ENCODE results near the gene UGGT2.

DNA sequence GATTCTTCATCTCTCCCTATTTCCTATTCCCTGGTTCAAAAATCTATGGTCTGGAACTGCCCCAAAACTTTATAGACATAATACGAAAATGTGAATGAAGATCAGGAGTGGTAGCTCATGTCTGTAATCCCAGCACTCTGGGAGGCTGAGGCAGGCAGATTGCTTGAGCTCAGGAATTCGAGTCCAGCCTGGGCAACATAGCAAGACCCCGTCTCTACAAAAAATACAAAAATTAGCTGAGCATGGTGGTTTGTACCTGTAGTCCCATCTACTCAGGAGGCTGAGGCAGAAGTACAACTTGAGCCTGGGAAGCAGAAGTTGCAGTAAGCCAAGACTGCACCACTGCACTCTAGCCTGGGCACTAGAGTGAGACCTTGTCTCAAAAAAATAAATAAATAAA, 35.1 kb downstream of the UGGT2 start:
- TF ChIP-seq, protein P1, sequence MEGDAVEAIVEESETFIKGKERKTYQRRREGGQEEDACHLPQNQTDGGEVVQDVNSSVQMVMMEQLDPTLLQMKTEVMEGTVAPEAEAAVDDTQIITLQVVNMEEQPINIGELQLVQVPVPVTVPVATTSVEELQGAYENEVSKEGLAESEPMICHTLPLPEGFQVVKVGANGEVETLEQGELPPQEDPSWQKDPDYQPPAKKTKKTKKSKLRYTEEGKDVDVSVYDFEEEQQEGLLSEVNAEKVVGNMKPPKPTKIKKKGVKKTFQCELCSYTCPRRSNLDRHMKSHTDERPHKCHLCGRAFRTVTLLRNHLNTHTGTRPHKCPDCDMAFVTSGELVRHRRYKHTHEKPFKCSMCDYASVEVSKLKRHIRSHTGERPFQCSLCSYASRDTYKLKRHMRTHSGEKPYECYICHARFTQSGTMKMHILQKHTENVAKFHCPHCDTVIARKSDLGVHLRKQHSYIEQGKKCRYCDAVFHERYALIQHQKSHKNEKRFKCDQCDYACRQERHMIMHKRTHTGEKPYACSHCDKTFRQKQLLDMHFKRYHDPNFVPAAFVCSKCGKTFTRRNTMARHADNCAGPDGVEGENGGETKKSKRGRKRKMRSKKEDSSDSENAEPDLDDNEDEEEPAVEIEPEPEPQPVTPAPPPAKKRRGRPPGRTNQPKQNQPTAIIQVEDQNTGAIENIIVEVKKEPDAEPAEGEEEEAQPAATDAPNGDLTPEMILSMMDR (IDR thresholded peaks at IDR 0.05), result no peak
- TF ChIP-seq POLR2A (IDR thresholded peaks at IDR 0.05; ENCODE audit: low read depth) (no peak), EP300 (IDR thresholded peaks at IDR 0.05) (no peak)

Measured in esophagus muscularis mucosa (tissue), 4 donors.